Activated T-helper 2 cell treated with anti-CD3 and anti-CD28 coated beads, Interferon-gamma antibody, Interleukin-2, Interleukin-4, amounts not matched to agents 10 μg/mL and 5 μg/mL and 100 μg/mL, durations not matched to agents 14 hours and 24 hours and 36 hours (primary cell): Measurements from ENCODE around the gene SAMD7. TPM values are rescaled to one million over a fixed set of nuclear protein-coding genes. Genes with fewer than 3 reads are reported as not detected.

Experiments
- DNase-seq: peaks from one replicate; pipeline ENCODE4 v3.0.0; 2021; ENCODE audit warnings: low spot score
- H3K27ac Mint-ChIP-seq: one replicate; pipeline ENCODE4 v1.8.0; 2021; ENCODE audit warnings: mixed read lengths
- H3K27me3 Mint-ChIP-seq: one replicate; pipeline ENCODE4 v1.8.0; 2021; ENCODE audit warnings: low read depth, mixed read lengths
- H3K36me3 Mint-ChIP-seq: one replicate; pipeline ENCODE4 v1.8.0; 2021; ENCODE audit warnings: low read depth, mixed read lengths
- H3K4me1 Mint-ChIP-seq: one replicate; pipeline ENCODE4 v1.8.0; 2021; ENCODE audit warnings: low read depth, mixed read lengths
- H3K4me3 Mint-ChIP-seq: one replicate; pipeline ENCODE4 v1.8.0; 2021; ENCODE audit warnings: low read depth, mild to moderate bottlenecking, moderate library complexity, mixed read lengths
- H3K9me3 Mint-ChIP-seq: one replicate; pipeline ENCODE4 v1.8.0; 2021; ENCODE audit warnings: mixed read lengths
- intact Hi-C: fragments of 100-400 bp; cut with micrococcal nuclease; formaldehyde crosslinking; loops from one replicate; pipeline ENCODE4 v1.15.1; 2023
- total RNA-seq: library from RNA; stranded (reverse); gene quantifications from 2 replicates; pipeline ENCODE4 v1.2.3, GENCODE V29; 2022

Gene SAMD7
- total RNA-seq, 1 donor from 2014 or later = not detected

DNA sequence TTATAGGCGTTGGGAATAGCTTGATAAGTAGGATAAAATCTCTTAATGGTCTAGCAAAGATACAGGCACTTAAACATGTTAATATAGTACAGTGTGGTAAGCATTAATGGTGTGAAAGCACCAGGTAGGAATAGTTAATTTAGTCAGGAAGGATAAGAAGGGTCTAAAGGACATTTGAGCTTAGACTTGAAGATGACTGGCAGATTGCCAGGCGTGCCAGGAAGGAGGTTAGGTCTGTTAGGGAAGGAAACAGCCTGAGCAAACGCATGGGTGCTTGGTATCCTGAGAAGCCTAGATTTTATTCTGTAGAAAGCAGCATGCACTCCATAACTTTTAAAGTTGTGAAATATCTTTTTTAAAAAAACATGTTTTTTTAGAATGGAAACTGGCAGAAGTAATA, 72.9 kb downstream of the SAMD7 start:
- DNase-seq = no peak
- H3K27ac Mint-ChIP-seq = no peak overlapping the region
- H3K4me1 Mint-ChIP-seq = peaks cover 11% of the 10 kb centered on the region
- H3K27me3 Mint-ChIP-seq = no peaks in the 10 kb centered on the region
- intact Hi-C loops = no loop called here
- H3K4me3 Mint-ChIP-seq = no peak overlapping the region
- peaks cover 76% of the 10 kb centered on the region for H3K36me3 Mint-ChIP-seq
- H3K9me3 Mint-ChIP-seq = no peaks in the 10 kb centered on the region

Other genes starting within 250 kb of the SAMD7 start
- not detected in 2 replicates for gene MECOM, start 247.9 kb upstream of the SAMD7 start, total RNA-seq
- 7.0 and 9.8 TPM in 2 replicates for gene TERC, start 146.5 kb upstream of the SAMD7 start, total RNA-seq
- gene ACTRT3, start 142.0 kb upstream of the SAMD7 start, total RNA-seq = 1.3 and 1.7 TPM in 2 replicates
- 13.8 and 15.5 TPM in 2 replicates for gene MYNN, start 138.2 kb upstream of the SAMD7 start, total RNA-seq
- gene LRRIQ4, start 98.7 kb upstream of the SAMD7 start, total RNA-seq = 0.16 TPM in 2 replicates
- gene LRRC34, start 98.7 kb upstream of the SAMD7 start, total RNA-seq = 5.6 and 5.9 TPM in 2 replicates
- gene LRRC31, start 41.6 kb upstream of the SAMD7 start, total RNA-seq = 0.07 TPM in 1 of 2 replicates, not detected in the other
- 74.2 and 78.4 TPM in 2 replicates for gene SEC62, start 55.2 kb downstream of the SAMD7 start, total RNA-seq
- gene GPR160, start 126.4 kb downstream of the SAMD7 start, total RNA-seq = 7.7 and 9.6 TPM in 2 replicates